ENCODE data around the gene C19orf25.

The C19orf25 gene

DNA sequence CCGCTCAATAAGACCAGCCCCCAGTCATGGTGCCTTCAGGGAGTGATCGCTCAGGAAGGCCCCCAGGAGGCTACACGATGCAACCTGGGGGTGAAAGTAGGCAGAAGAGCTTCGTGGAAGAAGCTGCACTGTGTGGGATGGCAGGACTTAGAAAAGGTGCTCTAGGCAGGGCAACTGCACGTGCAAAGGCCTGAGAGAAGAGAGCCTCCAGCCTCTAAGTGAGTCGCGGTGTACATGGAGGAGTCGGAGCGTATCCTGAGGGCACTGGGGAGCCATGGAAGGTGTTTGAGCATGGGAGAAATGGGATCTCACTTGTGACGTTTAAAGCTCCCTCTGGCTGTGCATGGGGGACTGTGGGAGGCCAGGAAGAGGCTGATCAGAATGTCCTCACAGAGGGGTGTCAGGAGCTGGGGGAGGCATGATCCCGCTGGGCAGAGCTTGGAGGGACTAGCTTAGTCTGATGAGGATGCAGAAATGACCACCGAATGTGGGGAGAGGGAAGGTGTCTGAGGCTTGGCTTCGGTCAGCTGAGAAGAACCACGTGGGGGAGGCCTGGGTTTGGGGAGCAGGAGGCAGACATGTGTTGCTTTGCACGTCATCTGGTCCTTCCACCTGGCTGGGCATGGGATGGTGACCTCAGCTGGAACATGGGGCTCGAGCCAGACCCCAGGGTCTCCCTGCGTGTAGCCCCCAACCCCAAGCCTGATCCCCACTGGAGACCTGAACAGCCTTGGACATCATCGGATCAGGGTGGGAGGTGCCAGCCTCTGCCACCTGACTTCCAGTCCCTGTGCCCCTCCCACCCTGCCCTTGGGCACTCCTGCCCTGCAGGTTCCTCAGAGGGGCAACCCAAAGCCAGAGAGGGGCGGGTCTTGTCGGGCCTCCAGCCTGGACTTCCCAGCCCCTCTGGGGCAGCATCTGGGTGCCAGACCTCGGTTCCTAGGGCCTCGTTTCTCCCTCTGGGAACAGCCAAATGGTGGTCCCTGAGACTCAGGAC, 28.0 kb downstream of the C19orf25 start:
- TF ChIP-seq, protein P1, sequence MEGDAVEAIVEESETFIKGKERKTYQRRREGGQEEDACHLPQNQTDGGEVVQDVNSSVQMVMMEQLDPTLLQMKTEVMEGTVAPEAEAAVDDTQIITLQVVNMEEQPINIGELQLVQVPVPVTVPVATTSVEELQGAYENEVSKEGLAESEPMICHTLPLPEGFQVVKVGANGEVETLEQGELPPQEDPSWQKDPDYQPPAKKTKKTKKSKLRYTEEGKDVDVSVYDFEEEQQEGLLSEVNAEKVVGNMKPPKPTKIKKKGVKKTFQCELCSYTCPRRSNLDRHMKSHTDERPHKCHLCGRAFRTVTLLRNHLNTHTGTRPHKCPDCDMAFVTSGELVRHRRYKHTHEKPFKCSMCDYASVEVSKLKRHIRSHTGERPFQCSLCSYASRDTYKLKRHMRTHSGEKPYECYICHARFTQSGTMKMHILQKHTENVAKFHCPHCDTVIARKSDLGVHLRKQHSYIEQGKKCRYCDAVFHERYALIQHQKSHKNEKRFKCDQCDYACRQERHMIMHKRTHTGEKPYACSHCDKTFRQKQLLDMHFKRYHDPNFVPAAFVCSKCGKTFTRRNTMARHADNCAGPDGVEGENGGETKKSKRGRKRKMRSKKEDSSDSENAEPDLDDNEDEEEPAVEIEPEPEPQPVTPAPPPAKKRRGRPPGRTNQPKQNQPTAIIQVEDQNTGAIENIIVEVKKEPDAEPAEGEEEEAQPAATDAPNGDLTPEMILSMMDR (conservative IDR thresholded peaks at IDR 0.05), result no peak
- TF ChIP-seq ZFX (IDR thresholded peaks at IDR 0.05), result no peak
- no peak overlapping the region for H3K27ac ChIP-seq

DNA sequence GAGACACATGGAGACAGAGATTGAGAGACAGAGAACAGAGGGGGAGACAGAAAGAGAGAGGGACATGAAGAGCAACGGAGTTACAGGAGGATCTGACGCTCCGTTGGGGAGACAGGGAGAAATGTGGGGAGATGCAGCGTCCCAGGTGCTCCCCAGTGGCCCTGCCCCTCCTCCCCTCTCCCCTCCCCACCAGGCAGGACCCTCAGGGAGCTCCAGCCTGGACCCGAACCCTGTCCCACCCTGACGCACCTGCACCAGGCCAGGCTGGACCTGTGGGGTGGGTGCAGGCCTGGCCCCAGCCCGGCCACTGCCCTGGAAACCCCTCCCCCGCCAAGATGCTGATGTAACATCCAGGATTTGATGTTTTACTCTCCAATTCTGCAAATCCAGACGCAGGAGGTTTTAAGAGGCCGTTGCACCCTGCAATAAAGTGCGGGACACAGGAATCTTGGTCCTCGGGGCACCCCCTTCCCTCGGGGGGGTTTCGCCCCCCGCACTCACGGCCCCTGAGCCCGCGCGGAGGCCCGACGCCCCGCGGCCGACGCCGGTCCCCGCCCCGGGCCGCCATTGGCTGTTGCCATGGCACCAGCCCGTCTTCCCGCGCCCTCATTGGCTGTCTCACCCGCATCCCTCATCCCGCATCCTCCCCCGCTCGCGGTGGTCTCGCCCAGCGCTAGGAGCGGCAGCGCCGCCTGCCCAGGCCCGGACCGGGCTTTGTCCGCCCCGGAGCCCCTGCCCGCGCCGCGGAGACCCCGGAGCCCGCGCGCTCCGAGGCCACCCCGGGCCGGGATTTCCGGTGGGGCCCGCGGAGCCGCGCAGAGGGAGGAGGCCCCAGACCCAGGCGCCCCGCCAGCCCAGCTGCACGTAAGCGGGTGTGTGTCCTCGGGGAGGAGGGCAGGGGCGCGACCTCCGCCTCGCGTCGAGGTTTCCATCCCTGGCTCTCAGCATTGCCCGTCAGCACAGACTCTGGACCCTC, 29.3 kb downstream of the C19orf25 start, which contains the start of gene APC2:
TSS of gene APC2 (plus strand) at position 655 of the 976 bp plus-strand sequence. CDS start 2,881 bp downstream, outside the sequence.
- H3K27ac ChIP-seq, result no peak within 1 kb of the TSS
- TF ChIP-seq, protein P1 (conservative IDR thresholded peaks at IDR 0.05), result no peak
- no peak for TF ChIP-seq ZFX (IDR thresholded peaks at IDR 0.05)

DNA sequence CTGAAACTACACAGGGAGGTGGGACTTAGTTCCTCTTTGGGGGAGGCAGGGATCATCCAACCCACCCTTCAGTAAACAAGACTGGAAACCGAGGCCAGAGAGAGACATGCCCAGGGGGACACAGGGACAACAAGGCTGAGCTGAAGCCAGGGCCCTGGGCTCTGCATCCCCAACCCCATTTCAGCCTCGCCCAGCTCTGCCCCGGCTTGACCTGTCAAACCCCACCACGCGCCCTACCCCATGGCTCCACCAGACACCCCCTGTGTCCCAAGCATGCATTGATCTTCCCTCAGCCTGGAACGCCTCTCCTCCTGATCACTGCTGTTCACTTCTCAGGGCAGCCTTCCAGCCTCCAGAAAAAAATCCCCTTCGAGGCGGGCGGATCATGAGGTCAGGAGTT, 31.1 kb downstream of the C19orf25 start:
- TF ChIP-seq, protein P1 (conservative IDR thresholded peaks at IDR 0.05), result no peak
- TF ChIP-seq ZFX (IDR thresholded peaks at IDR 0.05), result no peak
- H3K27ac ChIP-seq, result no peak overlapping the region

DNA sequence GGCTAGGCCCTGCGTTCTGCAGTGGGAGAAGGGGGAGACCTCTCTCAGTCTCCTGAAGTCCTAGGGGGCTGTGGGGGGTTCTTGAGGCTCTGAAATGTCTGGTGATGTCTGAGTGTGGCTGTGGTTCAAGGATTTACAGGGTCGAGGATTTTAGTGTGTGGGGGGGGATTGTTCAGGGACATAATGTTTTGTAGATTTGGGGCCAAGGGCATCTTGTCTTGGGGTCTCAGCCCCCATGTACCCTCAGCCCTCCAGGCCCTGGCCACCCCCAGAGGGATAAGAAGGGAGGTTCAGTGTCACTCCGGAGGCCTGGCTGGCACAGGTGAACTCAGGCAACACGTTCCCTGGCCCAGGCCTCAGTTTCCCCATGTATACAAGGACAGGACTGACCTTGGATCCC, 31.5 kb downstream of the C19orf25 start:
- H3K27ac ChIP-seq, result no peak overlapping the region
- no peak for TF ChIP-seq ZFX (IDR thresholded peaks at IDR 0.05)
- TF ChIP-seq, protein P1 (conservative IDR thresholded peaks at IDR 0.05), result no peak

DNA sequence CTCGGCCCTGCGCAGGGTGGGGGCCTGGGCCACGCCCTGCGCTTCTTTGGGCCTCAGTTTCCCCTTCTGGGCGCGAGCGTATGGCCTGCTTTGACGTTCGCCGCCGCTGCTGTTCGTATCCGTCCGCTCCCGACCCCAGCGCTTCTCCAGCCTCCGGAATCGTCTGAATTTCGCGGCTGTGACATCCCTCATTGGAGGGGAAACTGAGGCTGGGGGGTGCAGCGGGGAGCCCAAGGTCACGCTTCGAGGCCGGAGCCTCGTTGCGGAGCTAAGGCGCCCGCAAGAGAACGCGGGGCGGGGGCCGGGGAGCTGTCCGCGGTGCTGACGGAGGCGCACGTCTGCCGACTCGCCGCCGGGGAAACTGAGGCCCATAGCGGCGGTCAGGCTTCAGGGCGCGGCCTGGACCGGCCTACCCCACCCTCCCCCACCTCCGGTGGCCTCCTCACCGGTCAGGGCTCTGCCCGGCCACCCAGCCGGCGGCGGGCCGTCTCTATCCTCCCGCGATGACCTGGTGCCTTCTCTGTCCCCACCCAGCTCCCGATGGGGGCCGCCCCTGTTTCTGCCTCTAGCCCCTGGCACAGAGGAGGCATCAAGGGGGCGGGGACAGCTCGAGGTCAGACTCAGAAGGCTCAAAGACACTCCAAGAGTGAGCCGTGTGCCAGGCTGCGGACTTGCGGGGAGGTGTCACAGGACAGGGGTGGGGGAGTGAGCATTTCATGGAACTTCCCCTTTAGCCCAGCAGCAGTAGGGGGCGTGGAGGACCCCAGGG, 32.1 kb downstream of the C19orf25 start:
- H3K27ac ChIP-seq, result no peak overlapping the region
- TF ChIP-seq ZFX (IDR thresholded peaks at IDR 0.05), result no peak
- TF ChIP-seq, protein P1 (conservative IDR thresholded peaks at IDR 0.05), result no peak

DNA sequence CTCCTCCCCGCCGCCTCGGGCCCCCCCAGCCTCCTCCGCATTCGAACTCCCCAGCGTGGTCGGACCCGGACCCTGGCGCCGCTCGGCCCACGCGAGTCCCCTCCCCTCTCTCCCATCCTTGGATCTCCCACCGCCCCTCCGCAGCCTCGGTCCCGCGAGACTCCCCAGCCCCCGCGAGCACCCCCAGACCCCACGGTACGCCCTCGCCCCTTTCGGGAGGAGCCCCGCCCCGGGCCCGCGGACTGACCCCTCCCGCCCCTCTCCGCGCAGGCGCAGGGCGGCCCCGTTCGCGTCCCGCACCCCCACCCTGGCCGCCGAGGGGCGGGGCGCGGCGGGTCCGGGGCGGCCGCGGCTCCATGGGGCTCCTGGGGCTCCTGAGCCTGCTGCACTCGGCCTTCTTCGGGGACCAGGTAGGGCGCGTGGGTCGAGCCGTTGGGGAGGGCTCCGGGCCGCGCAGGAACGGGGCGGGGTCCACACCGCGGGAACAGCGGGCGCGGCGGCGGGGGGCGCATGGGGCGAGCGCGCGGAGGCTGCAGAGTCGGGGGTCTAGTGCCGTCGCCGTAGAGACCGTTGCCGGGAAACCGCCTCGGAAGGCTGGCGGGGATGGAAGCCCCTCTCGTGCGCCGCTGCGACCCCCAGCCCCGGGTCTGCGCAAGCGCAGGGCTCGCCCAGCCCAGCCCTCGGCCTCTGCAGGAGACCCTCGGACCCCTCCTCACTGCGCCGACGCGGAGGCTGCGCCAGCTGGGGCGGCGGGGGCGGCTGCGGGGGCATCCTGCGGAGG, 32.9 kb downstream of the C19orf25 start:
- H3K27ac ChIP-seq, result no peak overlapping the region

More for the DNA sequence above, 32.9 kb downstream of the C19orf25 start:
- TF ChIP-seq ZFX (IDR thresholded peaks at IDR 0.05), result no peak
- TF ChIP-seq, protein P1 (conservative IDR thresholded peaks at IDR 0.05), result no peak
